ENCODE measurements around the gene THUMPD3.

THUMPD3 gene

DNA sequence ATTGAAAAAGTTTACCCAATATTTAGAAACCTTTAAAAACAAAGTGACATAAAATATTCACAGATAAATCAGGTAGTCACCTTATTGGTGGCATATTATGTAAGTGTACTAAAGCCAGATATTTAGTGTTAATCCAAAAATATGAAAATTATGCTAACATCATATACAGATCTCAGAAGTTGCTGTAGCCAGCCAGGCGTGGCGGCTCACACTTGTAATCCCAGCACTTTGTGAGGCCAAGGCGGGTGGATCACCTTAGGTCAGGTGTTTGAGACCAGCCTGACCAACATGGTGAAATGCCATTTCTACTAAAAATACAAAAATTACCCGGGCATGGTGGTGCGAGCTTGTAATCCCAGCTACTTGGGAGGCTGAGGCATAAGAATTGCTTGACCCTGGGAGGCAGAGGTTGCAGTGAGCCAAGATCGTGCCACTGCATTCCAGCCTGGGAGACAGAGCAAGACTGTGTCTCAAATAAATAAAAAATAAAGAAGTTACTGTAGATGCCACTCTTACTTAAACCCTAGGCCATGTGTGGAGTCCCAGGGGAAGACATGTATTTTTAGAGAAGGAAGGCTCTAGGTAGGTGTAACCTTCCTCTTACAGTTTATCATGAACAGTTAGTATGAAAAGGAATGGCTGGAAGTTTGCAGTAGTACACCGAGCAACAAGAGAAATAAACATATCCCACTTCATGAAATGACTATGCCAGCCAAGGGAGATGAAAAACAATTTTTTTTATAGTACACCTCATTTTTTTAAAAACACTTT lies 44.2 kb downstream of the THUMPD3 start:
- TF ChIP-seq CTCF (IDR thresholded peaks at IDR 0.05): no peak

DNA sequence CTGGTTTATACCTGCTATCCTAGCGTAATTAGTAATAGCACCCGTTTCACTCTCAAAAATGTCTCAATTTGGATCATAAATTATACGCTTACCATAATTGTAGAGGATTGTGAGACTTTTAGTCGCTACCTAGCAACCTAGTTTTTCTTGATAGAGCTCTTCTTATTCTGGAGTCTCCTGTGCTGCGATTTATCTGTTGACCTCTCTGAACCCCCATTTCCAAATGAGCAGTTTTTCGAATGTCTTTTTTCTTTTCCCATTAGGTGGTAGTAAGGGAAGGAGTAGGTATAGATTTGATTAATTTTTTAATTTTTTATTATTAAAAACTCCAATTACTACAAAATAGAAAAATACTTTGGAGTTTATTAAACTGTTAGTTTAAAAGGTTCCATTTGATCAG lies 45.2 kb downstream of the THUMPD3 start:
- no peak for TF ChIP-seq CTCF (IDR thresholded peaks at IDR 0.05)

DNA sequence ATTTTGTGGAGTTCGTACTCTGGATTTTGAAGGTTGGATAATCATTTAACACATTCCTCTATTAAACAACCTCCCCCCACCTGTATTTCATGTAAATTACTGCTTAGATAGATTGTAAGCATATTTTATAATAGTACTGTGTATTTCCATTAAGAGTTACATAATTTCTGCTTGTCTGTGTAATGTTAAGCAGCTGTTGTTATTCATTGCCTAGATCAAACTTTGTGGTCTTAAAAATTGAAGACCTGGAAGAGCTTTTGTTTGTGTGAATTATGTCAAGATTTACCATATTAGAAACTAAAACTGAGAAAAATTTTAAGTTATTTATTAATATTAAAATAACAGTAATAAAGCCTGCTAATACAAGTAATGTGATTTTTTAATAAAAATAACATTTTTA lies 45.7 kb downstream of the THUMPD3 start:
- TF ChIP-seq CTCF (IDR thresholded peaks at IDR 0.05): no peak

GRCh38 chr3:9409981-9410854 lies 47.4 kb downstream of the THUMPD3 start:
- TF ChIP-seq CTCF (IDR thresholded peaks at IDR 0.05): no peak

DNA sequence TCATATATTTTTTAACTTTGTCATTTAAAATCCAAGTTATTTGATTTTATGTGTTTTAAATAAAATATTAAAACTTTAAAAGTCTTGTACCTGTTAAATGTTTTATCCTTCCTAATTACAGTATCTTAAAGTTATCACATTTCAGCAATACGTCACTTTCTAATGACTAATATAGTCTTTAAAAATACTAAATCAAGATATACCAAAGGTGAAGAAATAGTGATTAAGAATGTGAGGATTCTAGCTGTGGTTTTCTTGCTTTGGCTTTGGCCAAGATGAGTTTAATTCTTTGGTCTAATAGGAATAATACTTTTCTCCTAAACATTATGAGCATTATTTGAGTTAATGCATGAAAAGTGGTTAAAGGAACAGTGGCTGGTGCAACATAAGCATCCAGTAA lies 48.4 kb downstream of the THUMPD3 start:
- TF ChIP-seq CTCF (IDR thresholded peaks at IDR 0.05): no peak

- TF ChIP-seq CTCF (IDR thresholded peaks at IDR 0.05): no peak
These were observed 49.4 kb downstream of the THUMPD3 start for GRCh38 chr3:9412293-9412692.

- TF ChIP-seq CTCF (IDR thresholded peaks at IDR 0.05): no peak
These were observed 52.0 kb downstream of the THUMPD3 start for GRCh38 chr3:9414826-9415225.
